NCI-H1417 treated with DMSO at 0.1 percent for 48 hours (cell line): Measurements from ENCODE around the gene NEMP2.
"Not testable (repeated sequence)": the region's sequence is repeated elsewhere in the genome, so short reads cannot be mapped to it uniquely, and the experiment has no call there.

ENCODE experiments used
- DNase-seq: peaks from one replicate; lab custom pipeline; 2025; lab: John Stamatoyannopoulos, UW

The NEMP2 gene

GRCh38 chr2:190490502-190490901 is 44.0 kb downstream of the NEMP2 start:
- no peak for DNase-seq

- no peak for DNase-seq
Observed at GRCh38 chr2:190489475-190489874, 45.0 kb downstream of the NEMP2 start.

- no peak for DNase-seq
Observed at GRCh38 chr2:190488516-190489233, 45.8 kb downstream of the NEMP2 start.

GRCh38 chr2:190486037-190486623 is 48.4 kb downstream of the NEMP2 start:
- no peak for DNase-seq

- no peak for DNase-seq
Observed at GRCh38 chr2:190482451-190482850, 52.1 kb downstream of the NEMP2 start.

DNA sequence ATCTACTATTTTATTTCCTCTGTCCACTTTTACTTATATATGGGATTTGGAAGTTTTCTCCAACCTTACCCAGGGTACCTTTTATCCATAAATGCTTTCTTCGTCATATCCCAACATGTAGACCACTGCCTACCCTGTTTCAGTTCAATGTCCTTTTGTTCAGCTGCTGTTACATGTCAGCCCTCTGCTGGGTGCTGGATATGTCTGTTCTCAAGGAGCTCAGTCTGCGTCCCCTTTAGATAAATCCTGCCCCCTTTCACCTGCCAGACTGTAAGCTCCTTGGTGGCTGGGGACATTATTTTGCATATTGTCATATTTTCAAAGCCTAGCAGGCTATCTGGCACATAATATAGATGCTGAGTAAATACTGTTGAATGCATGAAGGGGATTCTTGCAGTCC is 53.2 kb downstream of the NEMP2 start:
- DNase-seq, result no peak

GRCh38 chr2:190478572-190479195 is 55.8 kb downstream of the NEMP2 start:
- DNase-seq, result no peak

DNA sequence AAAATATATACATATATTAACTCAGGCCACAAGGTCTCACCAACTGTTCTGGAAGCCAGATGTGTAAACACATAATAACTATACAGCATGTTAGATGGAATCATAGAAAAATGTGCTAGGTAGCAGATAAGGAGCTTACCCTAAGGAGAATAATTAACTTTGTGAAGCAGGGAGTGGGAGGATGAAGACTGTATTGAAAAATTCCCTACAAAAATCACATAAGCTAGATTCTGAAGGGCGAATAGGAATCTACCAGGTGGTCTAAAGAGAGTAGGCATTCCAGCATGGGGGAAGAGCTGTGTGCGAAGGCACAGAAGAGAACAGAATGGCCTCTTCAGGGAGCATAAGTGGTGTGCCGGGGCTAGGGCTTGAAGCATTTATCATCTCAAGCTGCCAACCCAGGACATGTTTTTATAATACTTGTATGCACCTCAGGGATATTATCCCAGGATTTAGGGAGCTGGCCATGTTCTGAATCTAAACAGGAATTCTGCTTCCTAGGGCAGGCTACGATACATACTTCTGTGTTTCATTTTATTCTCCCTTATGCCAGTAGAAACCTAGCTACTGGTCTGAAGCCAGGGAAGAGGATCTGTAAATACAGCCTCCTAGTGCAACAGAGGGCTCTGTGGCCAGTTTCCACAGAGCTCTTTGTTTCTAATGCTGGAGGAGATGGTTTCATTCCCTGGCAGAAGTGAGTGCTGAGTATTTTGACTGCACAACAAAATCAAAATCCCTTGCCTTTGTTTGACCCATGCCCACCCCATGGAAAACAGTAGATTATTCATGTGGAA is 56.7 kb downstream of the NEMP2 start:
- no peak for DNase-seq

- no peak for DNase-seq
Observed at GRCh38 chr2:190470256-190470826, 64.2 kb downstream of the NEMP2 start.

- peak; percentile 58 for DNase-seq
Observed at GRCh38 chr2:190469771-190470170, 64.8 kb downstream of the NEMP2 start.

- DNase-seq, result peak; percentile 88
Observed at GRCh38 chr2:190468814-190469569, 65.5 kb downstream of the NEMP2 start.

- DNase-seq, result not testable (repeated sequence)
Observed at GRCh38 chr2:190468354-190468753, 66.2 kb downstream of the NEMP2 start.

DNA sequence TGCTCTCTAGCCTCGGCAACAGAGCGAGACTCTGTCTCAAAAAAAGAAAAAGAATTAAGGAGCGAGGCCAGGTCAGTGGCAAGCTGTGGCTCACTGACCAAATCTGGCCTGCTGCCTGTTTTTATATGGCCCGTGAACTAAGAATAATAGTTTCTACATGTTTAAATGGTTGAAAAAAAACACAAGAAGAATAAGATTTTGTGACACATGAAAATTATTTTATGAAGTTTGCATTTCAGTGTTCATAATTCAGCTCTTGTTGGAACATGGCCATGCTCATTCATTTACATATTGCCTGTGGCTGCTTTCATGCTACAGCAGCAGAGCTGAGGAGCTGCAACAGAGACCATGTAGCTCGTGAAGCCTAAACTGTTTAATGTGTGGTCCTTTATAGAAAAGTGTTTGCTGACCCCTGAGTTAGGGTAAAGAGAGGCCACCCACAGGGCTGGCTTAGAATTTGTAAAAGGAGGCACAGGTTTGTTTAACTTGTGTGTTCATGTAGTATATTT is 66.9 kb downstream of the NEMP2 start:
- no peak for DNase-seq

- DNase-seq, result no peak
Observed at GRCh38 chr2:190466819-190467446, 67.6 kb downstream of the NEMP2 start.

DNA sequence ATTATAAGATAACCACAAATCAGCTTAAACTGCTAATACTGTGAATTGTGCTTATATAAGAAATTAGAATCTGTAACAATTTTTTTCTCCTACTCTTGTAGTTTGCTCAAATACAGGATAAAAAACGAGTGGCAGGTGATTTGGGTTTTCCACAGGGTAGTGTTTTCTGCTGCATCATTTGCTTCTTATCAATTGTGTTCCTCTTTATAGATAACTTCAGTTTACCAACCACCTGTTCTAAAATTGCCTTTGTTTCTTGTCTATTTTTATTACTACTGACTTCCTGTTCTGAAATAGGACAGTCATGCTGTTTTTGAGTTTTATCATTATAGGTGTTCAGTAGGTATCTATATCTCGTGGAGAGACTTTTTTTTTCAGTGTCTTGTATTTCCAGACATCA is 69.5 kb downstream of the NEMP2 start:
- DNase-seq, result no peak

DNA sequence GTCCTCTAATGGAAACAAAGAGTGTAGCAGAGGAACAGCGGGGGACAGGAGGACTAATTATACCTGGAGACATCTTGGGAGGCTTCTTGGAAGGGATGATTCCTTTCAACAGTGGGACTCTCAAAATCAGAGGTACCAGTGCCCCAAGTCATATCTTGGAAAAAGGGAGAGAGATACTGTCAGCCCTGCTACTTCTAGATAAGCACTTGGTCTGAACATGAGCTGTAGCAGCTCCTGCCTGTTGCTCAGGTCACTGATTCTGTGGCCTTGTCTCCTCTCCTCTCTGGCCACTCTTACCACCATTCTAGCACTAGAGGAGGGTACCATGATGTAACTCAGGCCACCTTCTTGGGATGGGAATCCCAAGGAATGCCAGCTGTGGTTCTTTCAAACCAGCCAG is 71.9 kb downstream of the NEMP2 start:
- no peak for DNase-seq

DNA sequence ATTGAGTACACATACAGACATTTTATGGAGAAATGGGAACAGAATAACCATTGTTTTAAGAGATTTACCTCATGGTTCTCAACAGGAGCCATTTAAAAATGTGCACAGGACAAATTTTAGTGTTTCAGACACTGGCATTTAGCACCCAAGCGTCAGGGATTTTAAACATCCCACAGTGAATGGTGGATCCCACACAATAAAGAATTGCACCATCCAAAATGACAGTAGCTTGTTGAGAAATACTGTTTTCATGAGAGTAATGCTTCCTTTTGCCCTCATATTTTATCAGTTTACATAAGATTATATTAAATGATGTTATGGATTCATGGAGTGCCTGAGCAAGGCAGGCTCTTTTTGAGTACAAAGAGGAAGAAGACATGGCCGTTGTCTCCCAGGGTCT is 72.3 kb downstream of the NEMP2 start:
- no peak for DNase-seq

GRCh38 chr2:190460487-190460886 is 74.0 kb downstream of the NEMP2 start:
- no peak for DNase-seq

- no peak for DNase-seq
Observed at GRCh38 chr2:190459881-190460280, 74.6 kb downstream of the NEMP2 start.

GRCh38 chr2:190458352-190459107 is 76.0 kb downstream of the NEMP2 start:
- no peak for DNase-seq
